B cell (primary cell): ENCODE results near the gene NPPB. TPM values are rescaled to one million over a fixed set of nuclear protein-coding genes. Genes with fewer than 3 reads are reported as not detected.

Source experiments
- ATAC-seq: fragments of 200-7000 bp; cut with Tn5 transposase; one replicate; pipeline ENCODE4 v1.10.0; 2021; ENCODE audit warnings: low read depth, mild to moderate bottlenecking, moderate number of reproducible peaks, moderate library complexity
- CTCF ChIA-PET: fragments of 350-600 bp; sonication (Branson Sonifier 250); formaldehyde crosslinking; loops from one replicate; lab custom pipeline; 2021; ENCODE audit warnings: antibody characterized with exemption, inconsistent platforms; lab: Charles Lee
- POLR2A ChIA-PET: fragments of 350-600 bp; sonication (Branson Sonifier 250); formaldehyde crosslinking; loops from one replicate; lab custom pipeline; 2021; ENCODE audit warnings: antibody characterized with exemption; lab: Charles Lee
- DNase-seq: peaks from one replicate; pipeline ENCODE4 v3.0.0; 2013
- H2AFZ ChIP-seq: 2 replicates; pipeline ENCODE4 v1.6.1; 2012; ENCODE audit warnings: mild to moderate bottlenecking, low read depth, low read length; ENCODE audit not compliant: insufficient read depth, poor library complexity, severe bottlenecking
- H3K27ac ChIP-seq, 2 donors: 1 replicate in 1 of 2; 2 replicates in 1 of 2; pipeline ENCODE4 v1.5.1; 2012 to 2013; ENCODE audit warnings: low read length in 2 of 2, mild to moderate bottlenecking in 2 of 2, moderate library complexity in 1 of 2
- H3K27me3 ChIP-seq, 4 experiments: fragments of 200-600 bp in 1 of 4; sonication (generic) in 1 of 4; replicated peaks in 1 of 4; 1 replicate in 2 of 4; 2 replicates in 2 of 4; pipeline versions ENCODE4 v1.6.1 to v1.7.0; 2013 to 2016; ENCODE audit warnings: low read length in 3 of 4, mild to moderate bottlenecking in 2 of 4, mixed read lengths in 1 of 4, moderate library complexity in 1 of 4; ENCODE audit not compliant: insufficient read depth in 4 of 4, control insufficient read depth in 3 of 4; ENCODE audit errors: control extremely low read depth in 1 of 4
- H3K36me3 ChIP-seq, 2 experiments: replicated peaks in 1 of 2; 1 replicate in 1 of 2; 2 replicates in 1 of 2; pipeline versions ENCODE4 v1.6.1 to v1.7.1; 2013; ENCODE audit warnings: low read length in 1 of 2; ENCODE audit not compliant: insufficient read depth in 2 of 2, control insufficient read depth in 1 of 2; ENCODE audit errors: control extremely low read depth in 1 of 2, extremely low read depth in 1 of 2
- H3K4me1 ChIP-seq, 2 donors: fragments of 200-600 bp in 1 of 2; sonication (generic) in 1 of 2; 1 replicate in 1 of 2; 2 replicates in 1 of 2; pipeline versions ENCODE4 v1.5.1 to v1.6.1; 2013 to 2017; ENCODE audit warnings: low read length in 2 of 2; ENCODE audit not compliant: control insufficient read depth in 2 of 2, insufficient read depth in 2 of 2
- H3K4me2 ChIP-seq: replicated peaks from 2 replicates; pipeline ENCODE3; 2012; ENCODE audit warnings: mild to moderate bottlenecking, low read depth, low read length; ENCODE audit not compliant: poor library complexity, severe bottlenecking
- H3K4me3 ChIP-seq, 5 experiments: fragments of 200-600 bp in 1 of 5; sonication (generic) in 1 of 5; 1 replicate in 3 of 5; 2 replicates in 2 of 5; pipeline versions ENCODE4 v1.5.1 to v1.7.0; 2011 to 2016; ENCODE audit warnings: low read length in 4 of 5, mild to moderate bottlenecking in 4 of 5, low read depth in 2 of 5, control low read depth in 1 of 5, moderate library complexity in 1 of 5; ENCODE audit not compliant: insufficient read depth in 1 of 5; ENCODE audit errors: control extremely low read depth in 1 of 5, extremely low read depth in 1 of 5
- H3K79me2 ChIP-seq: fragments of 200-600 bp; sonication (generic); one replicate; pipeline ENCODE4 v1.6.0; 2016; ENCODE audit warnings: low read length; ENCODE audit not compliant: control insufficient read depth, insufficient read depth
- H3K9ac ChIP-seq: fragments of 200-600 bp; sonication (generic); 2 replicates; pipeline ENCODE4 v1.6.1; 2017; ENCODE audit warnings: mild to moderate bottlenecking, low read length, moderate library complexity
- H3K9me3 ChIP-seq, 3 donors: one replicate each; pipeline versions ENCODE4 v1.6.1 to v1.7.1; 2013; ENCODE audit warnings: low read length in 2 of 3; ENCODE audit not compliant: control insufficient read depth in 2 of 3, insufficient read depth in 1 of 3; ENCODE audit errors: control extremely low read depth in 1 of 3
- H4K20me1 ChIP-seq: 2 replicates; pipeline ENCODE4 v1.6.0; 2012; ENCODE audit warnings: mild to moderate bottlenecking, low read length; ENCODE audit not compliant: insufficient read depth, control insufficient read depth, poor library complexity, severe bottlenecking
- H3K27ac Mint-ChIP-seq: one replicate; pipeline ENCODE4 v1.8.0; 2021; ENCODE audit warnings: mixed read lengths
- H3K27me3 Mint-ChIP-seq: one replicate; pipeline ENCODE4 v1.8.0; 2021; ENCODE audit warnings: mixed read lengths
- H3K4me1 Mint-ChIP-seq: one replicate; pipeline ENCODE4 v1.8.0; 2021; ENCODE audit warnings: mixed read lengths
- H3K4me3 Mint-ChIP-seq: one replicate; pipeline ENCODE4 v1.8.0; 2021; ENCODE audit warnings: mixed read lengths
- H3K9me3 Mint-ChIP-seq: one replicate; pipeline ENCODE4 v1.8.0; 2022; ENCODE audit warnings: mixed read lengths; ENCODE audit not compliant: insufficient read depth
- EZH2 ChIP-seq: IDR thresholded peaks from 2 replicates; pipeline ENCODE4 v1.6.1; 2012; ENCODE audit warnings: borderline replicate concordance, low read depth, mild to moderate bottlenecking, moderate library complexity, low read length; ENCODE audit not compliant: insufficient read depth, poor library complexity, severe bottlenecking
- WGBS: methylation state at CpG from one replicate; pipeline ENCODE4 v1.1.5; 2013; ENCODE audit warnings: missing lambda C conversion rate; ENCODE audit not compliant: insufficient coverage; 5-methylcytosine and 5-hydroxymethylcytosine counted together
- intact Hi-C: fragments of 100-400 bp; cut with micrococcal nuclease; formaldehyde crosslinking; loops from one replicate; pipeline ENCODE4 v1.10.0; 2022
- polyA plus RNA-seq: library from polyadenylated mRNA; depleted of rRNA; stranded (reverse); fragments of >200 nt; gene quantifications from 2 replicates; pipeline ENCODE4 v1.2.3, GENCODE V29; 2012
- total RNA-seq, 2 donors: library from RNA; stranded (reverse); fragments of 120-200 nt in 1 of 2; gene quantifications; 1 replicate in 1 of 2; 2 replicates in 1 of 2; pipeline versions ENCODE4 v1.2.3 to v1.2.4, GENCODE V29; 2013 to 2022
- TF ChIP-seq, protein P1 (sequence below): fragments of 200-600 bp; IDR thresholded peaks from one replicate; pipeline ENCODE4 v1.8.0; 2022; ENCODE audit warnings: antibody characterized with exemption, mild to moderate bottlenecking

Gene NPPB
- total and polyA plus RNA-seq, 2 donors (not counting 1 experiment from before 2014, with no cell fraction given): not detected

GRCh38 chr1:11828511-11828910, 30.2 kb downstream of the NPPB start:
- ATAC-seq: no peak
- H3K27me3 Mint-ChIP-seq: no peaks in the 10 kb centered on the region
- Histone ChIP-seq H2AFZ (no peak overlapping the region), H3K4me3 (no peak overlapping the region), H3K9ac (no peak overlapping the region), H3K4me2 (no peak overlapping the region), H4K20me1 (no peaks in the 10 kb centered on the region), H3K36me3 (peaks cover 14 to 86% of the 10 kb centered on the region in 2 experiments), H3K27ac (no peak overlapping the region), H3K27me3 (no peaks in the 10 kb centered on the region), H3K9me3 (no peaks in the 10 kb centered on the region), H3K79me2 (peaks cover 9% of the 10 kb centered on the region), H3K4me1 (no peaks in the 10 kb centered on the region)
- H3K27ac Mint-ChIP-seq: no peak overlapping the region
- 99% methylated on average over 19 of the region's 19 CpGs for WGBS
- no peaks in the 10 kb centered on the region for H3K9me3 Mint-ChIP-seq
- intact Hi-C loops: no loop called here
- no peaks in the 10 kb centered on the region for H3K4me1 Mint-ChIP-seq
- no peak for DNase-seq
- H3K4me3 Mint-ChIP-seq: no peak overlapping the region
- CTCF ChIA-PET: interaction anchor here (0.6 kb wide), 1 partner anchor 14 kb away, joined by 3 read pairs; no protein-coding TSS in a partner anchor
- TF ChIP-seq, protein P1, sequence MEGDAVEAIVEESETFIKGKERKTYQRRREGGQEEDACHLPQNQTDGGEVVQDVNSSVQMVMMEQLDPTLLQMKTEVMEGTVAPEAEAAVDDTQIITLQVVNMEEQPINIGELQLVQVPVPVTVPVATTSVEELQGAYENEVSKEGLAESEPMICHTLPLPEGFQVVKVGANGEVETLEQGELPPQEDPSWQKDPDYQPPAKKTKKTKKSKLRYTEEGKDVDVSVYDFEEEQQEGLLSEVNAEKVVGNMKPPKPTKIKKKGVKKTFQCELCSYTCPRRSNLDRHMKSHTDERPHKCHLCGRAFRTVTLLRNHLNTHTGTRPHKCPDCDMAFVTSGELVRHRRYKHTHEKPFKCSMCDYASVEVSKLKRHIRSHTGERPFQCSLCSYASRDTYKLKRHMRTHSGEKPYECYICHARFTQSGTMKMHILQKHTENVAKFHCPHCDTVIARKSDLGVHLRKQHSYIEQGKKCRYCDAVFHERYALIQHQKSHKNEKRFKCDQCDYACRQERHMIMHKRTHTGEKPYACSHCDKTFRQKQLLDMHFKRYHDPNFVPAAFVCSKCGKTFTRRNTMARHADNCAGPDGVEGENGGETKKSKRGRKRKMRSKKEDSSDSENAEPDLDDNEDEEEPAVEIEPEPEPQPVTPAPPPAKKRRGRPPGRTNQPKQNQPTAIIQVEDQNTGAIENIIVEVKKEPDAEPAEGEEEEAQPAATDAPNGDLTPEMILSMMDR: no peak
- no peak for TF ChIP-seq EZH2
- POLR2A ChIA-PET: no interaction called here

DNA sequence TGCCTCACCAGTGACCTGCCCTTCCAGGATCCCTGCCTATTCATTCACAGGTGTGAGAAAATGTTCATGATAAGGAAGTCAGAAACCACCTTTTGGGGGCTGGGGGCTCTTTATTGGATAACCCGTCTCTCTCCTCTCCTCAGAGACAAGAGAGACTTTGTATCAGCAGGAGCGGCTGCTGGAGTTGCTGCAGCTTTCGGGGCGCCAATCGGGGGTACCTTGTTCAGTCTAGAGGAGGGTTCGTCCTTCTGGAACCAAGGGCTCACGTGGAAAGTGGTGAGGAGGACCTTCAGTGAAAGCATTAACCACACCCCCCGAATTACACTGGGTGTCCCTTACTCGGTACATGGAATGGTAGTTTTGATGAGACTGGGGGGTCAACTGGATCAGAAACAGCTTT, 31.8 kb downstream of the NPPB start:
- Mint-ChIP-seq H3K4me1 (no peaks in the 10 kb centered on the region), H3K4me3 (no peak overlapping the region), H3K27ac (no peak overlapping the region), H3K9me3 (no peaks in the 10 kb centered on the region), H3K27me3 (no peaks in the 10 kb centered on the region)
- no peak overlapping the region for H3K9ac ChIP-seq
- ATAC-seq: no peak
- no peak overlapping the region for H2AFZ ChIP-seq
- H4K20me1 ChIP-seq: no peaks in the 10 kb centered on the region
- ChIA-PET POLR2A (no interaction called here), CTCF (no interaction called here)
- H3K4me2 ChIP-seq: no peak overlapping the region
- DNase-seq: no peak
- H3K9me3 ChIP-seq: no peaks in the 10 kb centered on the region
- H3K79me2 ChIP-seq: peaks cover 9% of the 10 kb centered on the region
- H3K27me3 ChIP-seq: no peaks in the 10 kb centered on the region
- intact Hi-C loops: no loop called here
- H3K27ac ChIP-seq: no peak overlapping the region
- H3K36me3 ChIP-seq: peaks cover 18 to 85% of the 10 kb centered on the region in 2 experiments
- no peaks in the 10 kb centered on the region for H3K4me1 ChIP-seq
- 100% methylated on average over 4 of the region's 9 CpGs for WGBS
- TF ChIP-seq, protein P1: no peak
- H3K4me3 ChIP-seq: no peak overlapping the region
